ENCODE data around the gene CCDC183.
"Not testable (repeated sequence)": the region's sequence is repeated elsewhere in the genome, so short reads cannot be mapped to it uniquely, and the experiment has no call there.

Gene CCDC183

DNA sequence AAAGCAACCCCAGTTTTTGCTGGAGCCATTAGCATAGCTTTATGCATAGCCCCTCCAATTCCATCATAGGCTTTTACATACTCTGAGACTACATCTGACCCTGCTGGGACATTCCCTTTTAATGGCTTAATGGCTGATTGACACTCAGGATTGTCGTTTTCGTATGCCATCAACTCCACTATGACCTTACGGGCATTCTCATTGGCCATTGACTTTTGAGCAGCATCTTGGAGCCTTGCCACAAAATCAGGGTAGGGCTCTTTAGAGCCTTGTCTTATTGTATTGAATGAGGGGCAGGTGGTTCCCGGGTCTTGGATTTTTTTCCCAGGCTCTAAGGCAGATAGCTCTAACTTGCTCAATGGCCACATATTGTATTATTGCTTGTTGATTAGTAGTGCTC, 9.2 kb upstream of the CCDC183 start:
- H3K27me3 Mint-ChIP-seq; H3K4me3 Mint-ChIP-seq; H3K36me3 Mint-ChIP-seq (ENCODE audit: low read depth); H3K27ac Mint-ChIP-seq; H3K9me3 Mint-ChIP-seq: not testable (repeated sequence)
- peaks cover 29% of the 10 kb centered on the region for H3K4me1 Mint-ChIP-seq (ENCODE audit: low read depth)

DNA sequence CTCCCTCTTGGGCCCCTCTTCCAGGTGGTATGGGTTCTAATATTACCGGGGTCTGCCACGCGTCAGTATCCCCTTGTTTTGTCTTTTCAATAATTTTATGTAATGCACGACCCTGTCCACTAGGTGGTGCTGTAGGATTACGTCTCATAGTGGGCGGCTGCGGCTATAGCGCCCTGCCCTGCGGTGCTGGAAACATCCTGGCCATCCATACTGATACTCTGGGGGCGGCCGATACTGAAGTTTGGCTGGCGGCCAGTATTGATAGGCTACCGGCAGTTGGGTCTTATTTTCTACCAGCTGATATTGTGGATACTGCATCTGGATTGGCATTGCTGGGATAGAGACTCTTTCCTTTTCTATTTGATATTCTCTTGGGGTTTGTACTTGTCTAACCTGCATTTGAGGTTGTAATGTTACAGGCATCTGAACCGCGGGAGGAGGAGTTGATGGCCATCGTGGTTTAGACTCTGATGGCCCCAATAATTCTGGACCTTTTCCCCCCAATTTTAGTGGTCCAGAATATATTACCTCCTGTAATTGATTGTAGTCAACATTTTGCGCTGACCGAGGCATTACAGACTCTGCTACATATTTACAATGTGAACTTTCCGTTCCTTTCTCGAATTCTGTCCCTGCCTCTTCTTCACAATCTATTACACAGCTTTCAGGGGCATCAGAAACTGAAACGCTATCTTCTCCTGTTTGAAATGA, 8.3 kb upstream of the CCDC183 start:
- H3K4me3 Mint-ChIP-seq, result no peak overlapping the region
- H3K4me1 Mint-ChIP-seq (ENCODE audit: low read depth), result peaks cover 34% of the 10 kb centered on the region

DNA sequence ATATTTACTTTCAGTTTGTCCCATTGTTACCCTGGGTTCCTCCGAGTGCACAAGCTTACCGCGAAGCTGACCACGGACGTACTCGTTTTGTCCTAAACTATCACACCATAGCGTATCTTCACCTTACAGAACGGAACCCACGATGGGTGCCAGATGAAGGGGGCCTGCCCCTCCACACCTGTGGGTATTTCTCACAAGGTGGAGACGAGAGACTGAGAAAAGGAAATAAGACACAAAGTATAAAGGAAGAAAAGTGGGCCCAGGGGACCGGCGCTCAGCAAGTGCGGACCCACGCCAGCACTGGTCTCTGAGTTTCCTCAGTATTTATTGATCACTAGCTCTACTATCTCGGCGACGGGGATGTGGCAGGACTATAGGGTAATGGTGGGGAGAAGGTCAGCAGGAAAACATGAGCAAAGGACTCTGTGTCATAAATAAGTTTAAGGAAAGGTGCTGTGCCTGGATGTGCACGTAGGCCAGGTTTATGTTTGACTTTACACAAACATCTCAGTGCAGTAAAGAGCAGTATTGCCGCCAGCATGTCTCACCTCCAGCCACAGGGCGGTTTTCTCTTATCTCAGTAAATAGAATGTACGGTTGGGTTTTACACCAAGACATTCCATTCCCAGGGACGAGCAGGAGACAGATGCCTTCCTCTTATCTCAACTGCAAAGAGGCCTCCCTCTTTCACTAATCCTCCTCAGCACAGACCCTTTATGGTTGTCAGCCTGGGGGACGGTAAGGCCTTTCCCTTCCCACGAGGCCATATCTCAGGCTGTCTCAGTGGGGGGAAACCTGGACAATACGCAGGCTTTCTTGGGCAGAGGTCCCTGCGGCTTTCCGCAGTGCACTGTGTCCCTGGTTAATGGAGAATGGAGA, 7.3 kb upstream of the CCDC183 start:
- not testable (repeated sequence) for H3K9me3 Mint-ChIP-seq; H3K27me3 Mint-ChIP-seq; H3K36me3 Mint-ChIP-seq (ENCODE audit: low read depth); H3K27ac Mint-ChIP-seq; H3K4me3 Mint-ChIP-seq
- H3K4me1 Mint-ChIP-seq (ENCODE audit: low read depth), result peaks cover 31% of the 10 kb centered on the region

More for the DNA sequence above, 8.3 kb upstream of the CCDC183 start:
- Mint-ChIP-seq H3K36me3 (ENCODE audit: low read depth) (no peaks in the 10 kb centered on the region), H3K27ac (peak overlapping the region; percentile 26), H3K27me3 (no peaks in the 10 kb centered on the region), H3K9me3 (no peaks in the 10 kb centered on the region)

DNA sequence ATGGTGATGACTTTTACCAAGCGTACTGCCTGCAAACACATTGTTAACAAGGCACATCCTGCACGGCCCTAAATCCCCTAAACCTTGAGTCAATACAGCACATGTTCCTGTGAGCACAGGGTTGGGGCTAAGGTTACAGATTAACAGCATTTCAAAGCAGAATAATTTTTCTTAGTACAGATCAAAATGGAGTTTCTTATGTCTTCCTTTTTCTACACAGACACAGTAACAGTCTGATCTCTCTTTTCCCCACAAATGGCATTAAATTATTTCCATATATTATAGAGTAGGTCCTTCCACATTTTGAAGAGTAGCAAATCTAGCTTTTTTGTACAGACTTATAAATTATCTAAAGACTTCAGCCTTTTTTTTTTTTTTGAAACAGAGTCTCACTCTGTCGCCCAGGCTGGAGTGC, 6.6 kb upstream of the CCDC183 start:
- Mint-ChIP-seq H3K9me3 (no peaks in the 10 kb centered on the region), H3K4me1 (ENCODE audit: low read depth) (peaks cover 28% of the 10 kb centered on the region), H3K36me3 (ENCODE audit: low read depth) (no peaks in the 10 kb centered on the region), H3K4me3 (no peak overlapping the region), H3K27ac (no peak overlapping the region), H3K27me3 (no peaks in the 10 kb centered on the region)

DNA sequence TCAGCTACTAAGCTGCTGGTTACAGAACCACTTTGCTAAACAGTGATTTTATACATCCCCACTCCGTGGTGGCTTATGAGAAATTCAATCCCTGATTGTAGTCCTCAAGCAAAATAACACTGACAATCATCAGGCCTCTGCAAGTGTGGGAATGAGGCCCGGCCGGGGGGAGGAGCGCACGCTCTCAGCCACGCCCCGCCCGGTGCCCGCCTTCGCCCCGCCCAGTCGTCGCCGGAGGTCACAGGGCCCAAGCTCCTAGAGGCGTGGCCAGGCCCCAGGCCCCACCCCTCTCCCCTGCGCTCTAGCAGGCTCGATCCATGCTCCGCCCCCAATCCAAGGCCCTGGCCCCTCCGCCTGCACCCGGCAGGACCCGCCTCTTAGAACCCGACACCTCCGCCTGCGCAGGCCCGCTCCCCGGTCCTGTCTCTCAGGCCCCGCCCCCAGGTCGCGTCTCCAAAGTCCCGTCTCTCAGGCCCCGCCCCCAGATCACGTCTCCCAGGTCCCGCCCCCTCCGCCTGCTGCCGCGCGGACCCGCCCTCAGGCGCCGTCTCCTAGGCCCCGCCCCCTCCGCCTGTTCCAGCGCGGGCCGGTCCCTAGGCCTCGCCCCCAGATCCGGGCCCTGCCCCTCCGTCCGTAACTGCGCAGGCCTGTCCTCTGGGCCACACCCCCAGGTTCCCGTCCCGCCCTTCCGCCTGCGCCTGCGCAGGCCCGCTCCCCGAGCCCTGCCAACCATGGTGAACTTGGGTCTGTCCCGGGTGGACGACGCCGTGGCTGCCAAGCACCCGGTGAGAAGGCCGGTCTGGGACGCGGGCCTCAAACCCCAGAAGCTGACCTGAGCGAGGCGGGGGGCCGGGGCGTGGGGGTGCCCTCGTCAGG, 5.3 kb upstream of the CCDC183 start, which contains the start of gene TMEM141:
Gene TMEM141, plus strand, starts transcription at position 705 of the 876 bp plus-strand sequence. Its CDS starts 27 bp downstream, at position 732.
- H3K36me3 Mint-ChIP-seq (ENCODE audit: low read depth), result no peaks in the 10 kb centered on the region

DNA sequence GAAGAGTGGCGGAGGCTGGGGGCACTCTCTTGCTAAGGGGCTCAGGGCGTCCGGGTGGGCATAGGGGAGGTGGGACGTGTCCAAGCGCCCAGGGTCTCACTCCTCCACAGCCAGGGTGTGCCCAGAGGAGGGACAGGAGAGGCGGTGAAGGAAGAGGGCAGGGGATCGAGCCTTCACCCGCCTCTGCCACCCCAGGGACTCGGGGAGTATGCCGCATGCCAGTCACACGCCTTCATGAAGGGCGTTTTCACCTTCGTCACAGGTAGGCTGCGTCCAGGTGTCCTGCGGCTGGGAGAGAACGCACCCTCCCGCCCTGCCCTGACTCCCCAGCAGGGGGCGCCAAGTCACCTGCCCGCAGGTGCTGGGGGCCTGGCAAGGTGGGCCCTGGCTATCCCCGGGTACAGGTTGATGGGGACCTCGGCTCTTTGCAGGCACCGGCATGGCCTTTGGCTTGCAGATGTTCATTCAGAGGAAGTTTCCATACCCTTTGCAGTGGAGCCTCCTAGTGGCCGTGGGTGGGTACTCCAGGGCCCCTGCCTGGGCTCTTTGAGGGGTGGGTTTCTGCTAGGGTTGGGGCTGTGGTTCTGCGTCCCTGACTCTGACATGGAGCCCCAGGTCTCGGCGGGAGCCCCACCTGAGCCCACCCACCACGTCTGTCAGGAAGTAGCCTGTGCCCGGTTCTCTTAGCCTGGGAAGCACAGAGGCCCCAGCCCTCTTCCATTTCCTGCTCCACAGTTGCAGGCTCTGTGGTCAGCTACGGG, 4.4 kb upstream of the CCDC183 start:
- peaks cover 34% of the 10 kb centered on the region for H3K4me1 Mint-ChIP-seq (ENCODE audit: low read depth)
- H3K4me3 Mint-ChIP-seq, result peak overlapping the region; percentile 84
- no peaks in the 10 kb centered on the region for H3K36me3 Mint-ChIP-seq (ENCODE audit: low read depth)
- peaks cover 6% of the 10 kb centered on the region for H3K27me3 Mint-ChIP-seq
- H3K27ac Mint-ChIP-seq, result peak overlapping the region; percentile 72
- no peaks in the 10 kb centered on the region for H3K9me3 Mint-ChIP-seq

More for the DNA sequence above, 5.3 kb upstream of the CCDC183 start, which contains the start of gene TMEM141:
- peaks cover 28% of the 10 kb centered on the region for H3K4me1 Mint-ChIP-seq (ENCODE audit: low read depth)
- H3K27me3 Mint-ChIP-seq, result no peaks in the 10 kb centered on the region
- peak within 1 kb of the TSS; percentile 72 for H3K27ac Mint-ChIP-seq
- H3K4me3 Mint-ChIP-seq, result peak within 1 kb of the TSS; percentile 84
- H3K9me3 Mint-ChIP-seq, result no peaks in the 10 kb centered on the region

DNA sequence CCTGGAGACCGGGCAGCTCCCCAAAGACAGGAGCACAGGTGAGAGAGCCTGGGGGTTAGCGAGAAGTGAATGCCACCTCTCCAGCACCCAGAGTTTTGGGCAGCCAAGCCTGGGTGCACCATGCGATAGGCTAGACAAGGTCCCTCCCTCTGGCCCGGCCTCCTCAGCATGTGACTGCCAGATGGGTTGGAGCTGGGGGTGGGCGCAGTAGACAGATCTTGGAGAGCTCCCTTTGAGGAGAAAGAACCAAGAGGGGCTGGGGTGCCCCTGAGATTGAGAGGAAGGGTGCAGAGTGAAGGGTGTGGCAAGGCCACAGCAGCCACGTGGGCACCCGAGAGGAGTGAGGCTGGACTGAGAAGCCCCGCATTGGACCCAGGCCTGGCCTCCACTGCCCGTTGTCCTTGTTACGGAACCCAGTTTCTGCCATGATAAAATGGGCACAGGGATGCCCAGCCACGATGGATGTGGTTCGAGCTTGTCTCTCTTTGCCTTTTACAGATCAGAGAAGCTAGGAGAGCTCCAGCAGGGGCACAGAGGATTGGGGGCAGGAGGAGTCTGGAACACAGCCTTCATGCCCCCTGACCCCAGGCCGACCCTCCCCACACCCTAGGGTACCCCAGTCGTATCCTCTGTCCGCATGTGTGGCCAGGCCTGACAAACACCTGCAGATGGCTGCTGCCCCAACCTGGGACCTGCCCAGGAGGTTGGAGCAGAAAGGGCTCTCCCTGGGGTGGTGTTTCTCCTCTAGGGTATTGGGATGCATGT, 3.6 kb upstream of the CCDC183 start:
- Mint-ChIP-seq H3K4me3 (peak overlapping the region; percentile 84), H3K27me3 (peaks cover 6% of the 10 kb centered on the region), H3K36me3 (ENCODE audit: low read depth) (no peaks in the 10 kb centered on the region), H3K4me1 (ENCODE audit: low read depth) (peaks cover 34% of the 10 kb centered on the region), H3K27ac (peak overlapping the region; percentile 61), H3K9me3 (no peaks in the 10 kb centered on the region)

DNA sequence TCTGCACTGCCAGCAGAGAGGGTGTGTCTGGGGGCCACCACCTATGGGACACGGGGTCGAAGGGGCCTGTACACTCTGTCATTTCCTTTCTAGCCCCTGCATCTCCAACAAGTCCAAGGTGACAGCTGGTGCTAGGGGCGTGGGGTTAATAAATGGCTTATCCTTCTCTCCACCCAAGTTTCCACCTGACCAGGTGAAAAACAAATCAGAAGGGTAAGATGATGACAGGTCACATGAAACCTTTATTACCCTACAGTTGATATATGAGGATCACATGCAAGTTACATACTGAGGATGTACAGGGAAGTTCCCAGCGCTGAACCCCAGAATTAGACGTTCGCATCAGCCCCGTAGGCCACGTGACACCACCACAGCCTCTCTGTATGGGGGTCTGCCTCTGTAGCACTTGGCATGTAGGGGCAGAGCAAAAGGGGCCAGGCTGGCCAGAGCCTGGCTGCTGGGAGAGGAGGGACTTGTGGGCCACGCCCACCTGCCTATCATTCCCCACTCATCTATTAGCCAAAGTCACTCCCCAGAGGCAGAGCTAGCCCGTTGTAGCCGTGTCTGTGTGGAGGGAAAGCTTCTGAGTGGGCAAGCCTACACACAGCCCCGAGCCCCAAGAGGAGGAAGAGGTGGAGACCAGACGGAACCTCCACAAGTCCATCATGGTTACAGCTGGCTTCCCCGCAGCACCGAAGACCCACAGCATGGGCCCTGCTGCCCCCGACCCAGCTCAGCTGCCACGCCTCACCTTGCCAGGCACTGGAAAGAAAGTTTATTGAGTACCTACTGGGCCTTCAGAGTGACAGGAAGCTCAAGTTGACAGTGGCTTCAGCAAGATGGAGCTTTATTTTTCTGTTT, 2.8 kb upstream of the CCDC183 start:
- Mint-ChIP-seq H3K4me1 (ENCODE audit: low read depth) (peaks cover 26% of the 10 kb centered on the region), H3K4me3 (no peak overlapping the region), H3K27me3 (peaks cover 6% of the 10 kb centered on the region), H3K36me3 (ENCODE audit: low read depth) (no peaks in the 10 kb centered on the region), H3K27ac (no peak overlapping the region), H3K9me3 (no peaks in the 10 kb centered on the region)

DNA sequence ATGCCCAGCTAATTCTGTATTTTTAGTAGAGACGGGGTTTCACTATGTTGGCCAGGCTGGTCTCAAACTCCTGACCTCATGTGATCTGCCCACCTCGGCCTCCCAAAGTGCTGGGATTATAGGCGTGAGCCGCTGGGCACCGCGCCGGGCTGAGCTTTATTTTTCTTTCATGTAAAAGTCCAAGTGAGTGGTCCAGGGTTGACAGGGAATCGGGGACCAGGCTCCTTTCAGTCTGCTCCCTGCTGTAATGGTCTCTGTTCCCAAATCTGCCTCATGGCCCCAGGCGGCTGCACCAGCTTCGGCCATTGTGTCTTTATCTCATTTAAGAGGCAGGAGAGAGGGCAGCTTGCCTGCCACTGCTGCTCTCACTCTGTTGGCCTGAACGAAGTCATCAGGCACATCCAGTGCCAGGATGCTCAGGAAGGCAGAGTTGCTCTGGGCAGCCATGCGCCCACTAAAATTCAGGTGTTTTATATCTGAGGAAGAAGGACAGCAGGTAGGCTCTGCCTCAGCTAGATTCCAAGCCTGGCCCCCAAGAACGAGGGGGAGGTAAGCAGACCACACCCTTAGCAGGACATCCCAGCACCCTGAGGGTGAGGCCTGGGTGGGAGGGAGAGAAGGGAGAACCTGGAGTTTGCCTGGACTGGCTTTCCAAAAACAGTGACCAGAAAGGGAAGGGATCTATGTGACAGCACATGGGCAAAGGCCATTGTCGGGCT, 1.7 kb upstream of the CCDC183 start:
- H3K4me3 Mint-ChIP-seq, result no peak overlapping the region
- H3K9me3 Mint-ChIP-seq, result no peaks in the 10 kb centered on the region
- H3K27ac Mint-ChIP-seq, result no peak overlapping the region
- peaks cover 6% of the 10 kb centered on the region for H3K27me3 Mint-ChIP-seq
- no peaks in the 10 kb centered on the region for H3K36me3 Mint-ChIP-seq (ENCODE audit: low read depth)
- H3K4me1 Mint-ChIP-seq (ENCODE audit: low read depth), result peaks cover 19% of the 10 kb centered on the region

DNA sequence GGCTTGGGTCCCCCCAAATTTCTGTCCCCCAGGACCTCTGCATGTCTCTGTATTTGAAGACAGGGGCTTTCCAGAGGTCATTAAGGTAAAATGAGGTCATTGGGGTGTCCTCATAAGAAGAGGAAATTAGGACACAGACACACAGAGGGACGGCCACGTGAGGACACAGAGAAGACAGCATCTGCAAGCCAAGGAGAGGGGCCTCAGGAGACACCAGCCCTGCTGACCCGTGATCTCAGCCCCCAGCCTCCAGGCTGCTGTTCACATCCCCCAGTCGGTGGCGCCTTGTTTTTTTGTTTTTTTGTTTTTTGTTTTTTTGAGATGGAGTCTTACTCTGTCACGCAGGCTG, 1.2 kb upstream of the CCDC183 start:
- H3K27me3 Mint-ChIP-seq, result peaks cover 6% of the 10 kb centered on the region
- H3K4me3 Mint-ChIP-seq, result no peak overlapping the region
- H3K36me3 Mint-ChIP-seq (ENCODE audit: low read depth), result no peaks in the 10 kb centered on the region
- peaks cover 19% of the 10 kb centered on the region for H3K4me1 Mint-ChIP-seq (ENCODE audit: low read depth)
- no peaks in the 10 kb centered on the region for H3K9me3 Mint-ChIP-seq
- H3K27ac Mint-ChIP-seq, result no peak overlapping the region

DNA sequence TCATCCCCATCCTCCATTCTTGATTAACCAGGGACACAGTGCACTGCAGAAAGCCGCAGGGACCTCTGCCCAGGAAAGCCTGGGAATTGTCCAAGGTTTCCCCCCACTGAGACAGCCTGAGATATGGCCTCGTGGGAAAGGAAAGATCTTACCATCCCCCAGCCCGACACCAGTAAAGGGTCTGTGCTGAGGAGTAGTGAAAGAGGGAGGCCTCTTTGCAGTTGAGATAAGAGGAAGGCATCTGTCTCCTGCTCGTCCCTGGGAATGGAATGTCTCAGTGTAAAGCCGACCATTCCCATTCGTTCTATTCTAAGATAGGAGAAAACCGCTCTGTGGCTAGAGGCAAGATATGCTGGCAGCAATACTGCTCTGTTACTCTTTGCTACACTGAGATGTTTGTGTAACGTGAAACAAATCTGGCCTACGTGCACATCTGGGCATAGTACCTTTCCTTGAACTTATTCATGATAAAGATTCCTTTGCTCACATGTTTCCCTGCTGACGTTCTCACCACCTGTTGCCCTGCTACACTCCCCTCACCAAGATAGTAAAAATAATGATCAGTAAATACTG, 723 bp downstream of the CCDC183 start:
- H3K4me1 Mint-ChIP-seq (ENCODE audit: low read depth), result peaks cover 23% of the 10 kb centered on the region
- peaks cover 20% of the 10 kb centered on the region for H3K27me3 Mint-ChIP-seq
- H3K9me3 Mint-ChIP-seq; H3K36me3 Mint-ChIP-seq (ENCODE audit: low read depth); H3K4me3 Mint-ChIP-seq; H3K27ac Mint-ChIP-seq: not testable (repeated sequence)

DNA sequence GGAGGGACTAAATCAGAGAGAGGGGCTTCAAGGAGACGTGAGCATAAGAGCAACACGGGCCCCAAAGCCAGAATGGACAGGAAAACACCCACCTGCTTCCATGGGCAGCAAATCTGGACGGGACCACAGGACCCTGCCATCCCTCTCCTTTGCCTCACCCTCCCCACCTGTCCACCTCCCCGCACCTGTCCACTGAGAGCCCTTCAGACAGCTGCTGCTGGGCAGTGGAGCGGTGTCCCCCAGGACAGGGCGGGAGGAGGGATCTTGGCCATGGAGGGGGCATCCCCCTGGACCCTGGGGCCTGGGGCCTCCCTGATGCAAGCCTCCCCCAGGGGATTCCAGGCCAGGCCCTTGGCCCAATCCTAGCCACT, 2.6 kb downstream of the CCDC183 start:
- H3K4me3 Mint-ChIP-seq, result no peak overlapping the region

More for the DNA sequence above, 2.6 kb downstream of the CCDC183 start:
- H3K4me1 Mint-ChIP-seq (ENCODE audit: low read depth), result peaks cover 17% of the 10 kb centered on the region
- H3K36me3 Mint-ChIP-seq (ENCODE audit: low read depth), result no peaks in the 10 kb centered on the region
- H3K9me3 Mint-ChIP-seq, result no peaks in the 10 kb centered on the region
- no peak overlapping the region for H3K27ac Mint-ChIP-seq
- H3K27me3 Mint-ChIP-seq, result peaks cover 26% of the 10 kb centered on the region

All from stimulated activated naive CD8-positive, alpha-beta T cell treated with anti-CD3 and anti-CD28 coated beads, Interleukin-15, Interleukin-2, amounts not matched to agents 100 ng/mL and 50 ng/mL, for 24 hours (primary cell).